ENCODE data around the gene INTS7. TPM values are rescaled to one million over a fixed set of nuclear protein-coding genes. Genes with fewer than 3 reads are reported as not detected.

Gene INTS7
- total RNA-seq, 1 experiment from 2014 or later: 36.5 TPM

- intact Hi-C loops (cut with micrococcal nuclease; ENCODE audit: unreplicated experiment): no loop called here
- H3K36me3 Mint-ChIP-seq (ENCODE audit: insufficient read depth, unreplicated experiment): peaks cover 8% of the 10 kb centered on the region
- no peak overlapping the region for H3K4me3 Mint-ChIP-seq (ENCODE audit: low read depth, unreplicated experiment)
- no peak for DNase-seq
- CTCF ChIA-PET: no interaction called here
- no peaks in the 10 kb centered on the region for H3K27me3 Mint-ChIP-seq (ENCODE audit: unreplicated experiment)
- TF ChIP-seq CTCF (IDR thresholded peaks at IDR 0.05; ENCODE audit: unreplicated experiment): no peak
- H3K4me1 Mint-ChIP-seq (ENCODE audit: low read depth, unreplicated experiment): peaks cover 38% of the 10 kb centered on the region
- H3K27ac Mint-ChIP-seq (ENCODE audit: unreplicated experiment): no peak overlapping the region
- BruUV-seq (replicated peaks): no TSS peak
- H3K9me3 Mint-ChIP-seq (ENCODE audit: low read depth, unreplicated experiment): no peaks in the 10 kb centered on the region
Measured at GRCh38 chr1:211923095-211923494, 112.3 kb downstream of the INTS7 start.

GRCh38 chr1:211921579-211922095, 113.7 kb downstream of the INTS7 start:
- peaks cover 45% of the 10 kb centered on the region for H3K4me1 Mint-ChIP-seq (ENCODE audit: low read depth, unreplicated experiment)
- H3K4me3 Mint-ChIP-seq (ENCODE audit: low read depth, unreplicated experiment): no peak overlapping the region
- no peak overlapping the region for H3K27ac Mint-ChIP-seq (ENCODE audit: unreplicated experiment)
- no peaks in the 10 kb centered on the region for H3K9me3 Mint-ChIP-seq (ENCODE audit: low read depth, unreplicated experiment)
- H3K27me3 Mint-ChIP-seq (ENCODE audit: unreplicated experiment): no peaks in the 10 kb centered on the region
- TF ChIP-seq CTCF (IDR thresholded peaks at IDR 0.05; ENCODE audit: unreplicated experiment): no peak
- DNase-seq: no peak
- CTCF ChIA-PET: no interaction called here
- peaks cover 14% of the 10 kb centered on the region for H3K36me3 Mint-ChIP-seq (ENCODE audit: insufficient read depth, unreplicated experiment)
- no TSS peak for BruUV-seq (replicated peaks)
- intact Hi-C loops (cut with micrococcal nuclease; ENCODE audit: unreplicated experiment): no loop called here

GRCh38 chr1:211920602-211921226, 114.6 kb downstream of the INTS7 start:
- no TSS peak for BruUV-seq (replicated peaks)
- Mint-ChIP-seq H3K9me3 (ENCODE audit: low read depth, unreplicated experiment) (no peaks in the 10 kb centered on the region), H3K27me3 (ENCODE audit: unreplicated experiment) (no peaks in the 10 kb centered on the region), H3K4me1 (ENCODE audit: low read depth, unreplicated experiment) (peaks cover 52% of the 10 kb centered on the region), H3K36me3 (ENCODE audit: insufficient read depth, unreplicated experiment) (peaks cover 14% of the 10 kb centered on the region), H3K27ac (ENCODE audit: unreplicated experiment) (peak overlapping the region; percentile 59), H3K4me3 (ENCODE audit: low read depth, unreplicated experiment) (no peak overlapping the region)
- CTCF ChIA-PET: interaction anchor here (2.1 kb wide), 1 partner anchor 8 kb away, joined by 6 read pairs; no protein-coding TSS in a partner anchor
- intact Hi-C loops (cut with micrococcal nuclease; ENCODE audit: unreplicated experiment): no loop called here
- no peak for TF ChIP-seq CTCF (IDR thresholded peaks at IDR 0.05; ENCODE audit: unreplicated experiment)
- DNase-seq: no peak

GRCh38 chr1:211920141-211920572, 115.2 kb downstream of the INTS7 start:
- peak; percentile 19 for DNase-seq
- Mint-ChIP-seq H3K27ac (ENCODE audit: unreplicated experiment) (peak overlapping the region; percentile 59), H3K27me3 (ENCODE audit: unreplicated experiment) (no peaks in the 10 kb centered on the region), H3K9me3 (ENCODE audit: low read depth, unreplicated experiment) (no peaks in the 10 kb centered on the region), H3K36me3 (ENCODE audit: insufficient read depth, unreplicated experiment) (peaks cover 14% of the 10 kb centered on the region), H3K4me1 (ENCODE audit: low read depth, unreplicated experiment) (peaks cover 52% of the 10 kb centered on the region), H3K4me3 (ENCODE audit: low read depth, unreplicated experiment) (no peak overlapping the region)
- TF ChIP-seq CTCF (IDR thresholded peaks at IDR 0.05; ENCODE audit: unreplicated experiment): no peak
- intact Hi-C loops (cut with micrococcal nuclease; ENCODE audit: unreplicated experiment): no loop called here
- no TSS peak for BruUV-seq (replicated peaks)
- CTCF ChIA-PET: interaction anchor here (0.6 to 2.1 kb wide), 3 partner anchors 9 to 105 kb away, joined by 3 to 6 read pairs (median 3); no protein-coding TSS in a partner anchor

Data from Calu3 (cell line).